ENCODE results near the gene SAMHD1.
"Not testable (repeated sequence)": the region's sequence is repeated elsewhere in the genome, so short reads cannot be mapped to it uniquely, and the experiment has no call there.

SAMHD1 gene

DNA sequence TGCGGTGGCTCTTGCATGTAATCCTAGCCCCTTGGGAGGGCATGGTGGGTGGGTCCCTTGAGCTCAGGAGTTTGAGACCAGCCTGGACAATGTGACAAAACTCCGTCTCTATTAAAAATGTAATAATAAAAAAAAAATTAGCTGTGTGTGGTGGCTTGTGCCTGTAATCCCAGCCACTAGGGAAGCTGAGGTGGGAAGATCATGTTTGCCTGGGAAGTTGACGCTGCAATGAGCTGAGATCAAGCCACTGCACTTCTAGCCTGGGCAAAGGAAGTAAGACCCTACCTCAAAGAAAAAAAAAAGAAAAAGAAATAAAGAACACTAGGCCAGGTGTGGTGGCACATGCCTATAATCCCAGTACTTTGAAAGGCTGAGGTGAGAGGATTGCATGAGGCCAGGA is 4.5 kb upstream of the SAMHD1 start:
- DNase-seq, result no peak

DNA sequence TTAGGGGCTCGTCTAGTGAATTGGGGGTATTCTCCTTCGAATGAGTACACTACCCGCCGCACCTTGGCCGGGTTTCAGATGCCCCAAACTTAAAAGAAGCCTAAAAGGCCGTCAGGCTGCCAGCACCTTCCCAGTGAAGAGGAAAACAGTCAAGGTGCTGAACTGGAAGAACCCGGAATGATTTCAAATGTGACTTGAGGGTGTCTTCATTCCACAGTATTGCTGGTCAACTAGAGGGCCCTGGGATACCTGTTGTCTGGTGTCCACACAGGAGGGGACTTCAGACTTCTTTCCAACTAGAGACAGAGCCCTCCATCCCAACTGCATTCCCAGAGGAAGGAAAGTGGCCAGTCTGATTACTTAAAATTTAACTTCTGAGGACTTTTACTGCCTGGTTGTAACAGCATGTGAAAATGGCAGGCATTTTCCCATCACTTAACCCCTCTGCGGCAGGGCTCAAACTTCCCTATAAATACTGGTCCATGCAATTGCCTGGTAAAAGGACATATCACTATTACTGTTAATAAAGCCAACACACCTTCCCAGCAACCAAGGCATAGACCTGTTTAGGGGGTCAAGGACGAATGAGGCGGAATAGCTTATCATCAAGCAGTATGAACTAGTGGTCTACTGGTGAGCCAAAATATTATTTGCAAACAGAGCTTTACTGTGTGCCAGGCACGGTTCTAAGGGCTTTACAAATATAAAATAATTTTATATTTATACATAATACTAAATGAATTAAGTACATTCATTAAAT is 651 bp upstream of the SAMHD1 start:
- DNase-seq, result no peak

DNA sequence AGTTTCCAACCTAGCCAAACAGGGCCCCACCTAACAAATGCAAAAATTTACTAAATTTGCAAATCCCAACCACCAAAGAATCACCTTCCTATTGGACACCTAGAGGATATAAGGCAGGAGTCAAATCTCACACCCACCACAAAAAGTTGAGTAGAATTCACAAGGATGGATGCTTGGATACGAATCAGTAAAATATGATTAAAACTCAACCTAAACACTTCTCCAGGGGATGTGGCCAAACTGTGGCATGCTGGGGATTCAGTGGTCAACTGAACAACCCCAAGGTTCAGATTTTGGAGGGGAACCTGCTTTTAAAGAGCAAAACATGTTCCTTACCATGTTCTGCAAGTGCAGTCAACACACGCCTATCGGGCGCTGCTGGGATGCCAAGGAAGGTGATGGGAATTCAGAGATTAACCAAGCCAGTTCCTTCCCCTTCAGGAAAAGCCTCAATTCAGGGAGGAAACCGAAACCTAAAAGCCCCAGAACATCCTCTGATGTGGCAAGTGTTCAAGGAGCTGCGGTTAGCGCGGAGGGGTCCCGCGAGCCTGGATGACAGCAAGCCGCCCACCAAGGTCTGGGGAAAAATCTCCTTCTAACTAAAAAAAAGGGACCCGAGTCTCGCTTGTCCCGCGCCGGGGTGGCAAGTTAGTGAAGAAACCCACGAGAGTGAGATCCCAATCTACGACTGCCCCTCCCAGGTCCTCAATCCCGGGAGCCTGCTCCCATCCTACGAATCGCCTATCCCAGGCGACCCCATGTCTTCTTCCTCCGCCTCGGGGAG is 902 bp downstream of the SAMHD1 start:
- DNase-seq, result peak in 14 of 58 donors; percentile 6 to 52 (median 30)

DNA sequence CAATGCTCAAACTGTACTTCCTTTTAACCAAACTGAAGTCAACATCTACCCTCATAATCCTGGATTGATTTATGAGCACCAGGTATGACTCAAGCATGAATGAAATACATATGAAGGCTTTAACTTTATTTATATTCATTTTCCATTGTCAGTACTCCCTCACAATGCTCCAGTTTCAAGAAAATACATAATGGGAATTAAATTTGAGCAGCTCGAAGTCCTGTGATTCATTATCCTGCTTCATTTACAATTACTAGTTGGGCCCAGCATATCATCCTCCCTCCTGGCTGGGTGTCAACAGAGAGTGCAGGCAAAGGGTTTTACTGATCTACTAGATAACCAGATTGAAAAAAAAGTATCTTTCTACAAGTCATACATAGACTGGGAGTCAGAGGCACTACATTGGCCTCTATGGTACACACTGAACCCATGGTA is 10.1 kb downstream of the SAMHD1 start:
- peak in 1 of 58 donors; percentile 18 for DNase-seq

DNA sequence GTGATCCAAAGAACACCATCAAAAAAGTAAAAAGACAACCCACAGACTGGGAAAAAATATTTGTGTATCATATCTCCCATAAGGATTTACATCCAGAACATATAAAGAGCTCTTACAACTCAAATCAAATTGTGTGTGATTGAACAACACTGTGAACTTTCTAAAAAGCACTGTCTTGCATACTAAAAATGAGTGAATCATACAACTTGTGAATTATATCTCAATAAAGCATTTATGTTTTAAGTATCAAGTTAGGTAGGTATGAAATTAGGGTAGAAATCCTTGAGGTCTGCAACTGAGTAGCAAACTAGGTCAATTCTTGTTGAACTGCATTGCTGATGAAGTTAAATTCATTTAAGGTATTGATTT is 14.1 kb downstream of the SAMHD1 start:
- no peak for DNase-seq

DNA sequence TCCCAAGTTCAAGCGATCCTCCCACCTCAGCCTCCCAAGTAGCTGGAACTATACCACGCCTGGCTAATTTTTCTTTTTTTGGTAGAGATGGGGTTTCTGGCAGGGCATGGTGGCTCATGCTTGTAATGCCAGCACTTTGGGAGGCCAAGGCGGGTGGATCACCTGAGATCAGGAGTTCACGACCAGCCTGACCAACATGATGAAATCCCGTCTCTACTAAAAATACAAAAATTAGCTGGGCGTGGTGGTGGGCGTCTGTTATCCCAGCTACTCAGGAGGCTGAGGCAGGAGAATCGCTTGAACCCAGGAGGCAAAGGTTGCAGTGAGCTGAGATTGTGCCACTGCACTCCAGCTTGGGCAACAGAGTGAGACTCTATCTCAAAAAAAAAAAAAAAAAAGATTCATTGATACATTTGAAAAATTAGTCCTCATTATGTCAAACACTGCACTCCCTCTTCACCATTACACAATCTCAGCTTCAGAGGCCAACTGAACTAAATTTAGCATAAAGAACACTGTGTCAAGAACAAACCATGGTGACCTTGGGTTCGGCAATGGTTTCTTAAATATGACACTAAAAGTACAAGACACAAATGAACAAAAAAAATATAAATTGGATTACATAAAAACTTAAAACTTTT is 14.6 kb downstream of the SAMHD1 start:
- DNase-seq, result not testable (repeated sequence)

DNA sequence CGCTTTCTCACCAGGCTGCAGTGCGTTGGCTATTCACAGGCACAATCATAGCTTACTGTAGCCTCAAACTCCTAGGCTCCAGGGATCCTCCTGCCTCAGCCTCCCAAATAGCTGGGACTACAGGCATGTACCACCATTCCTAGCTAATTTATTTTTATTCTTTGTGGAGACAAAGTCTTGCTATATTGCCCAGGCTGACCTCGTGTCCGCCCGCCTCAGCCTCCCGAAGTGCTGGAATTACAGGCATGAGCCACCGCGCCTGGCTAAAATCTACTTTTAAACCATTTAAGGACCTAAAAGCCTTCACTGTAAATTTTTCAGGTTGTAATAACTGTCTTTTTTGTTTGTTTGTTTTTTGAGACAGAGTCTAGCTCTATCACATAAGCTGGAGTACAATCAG is 15.2 kb downstream of the SAMHD1 start:
- DNase-seq, result no peak

DNA sequence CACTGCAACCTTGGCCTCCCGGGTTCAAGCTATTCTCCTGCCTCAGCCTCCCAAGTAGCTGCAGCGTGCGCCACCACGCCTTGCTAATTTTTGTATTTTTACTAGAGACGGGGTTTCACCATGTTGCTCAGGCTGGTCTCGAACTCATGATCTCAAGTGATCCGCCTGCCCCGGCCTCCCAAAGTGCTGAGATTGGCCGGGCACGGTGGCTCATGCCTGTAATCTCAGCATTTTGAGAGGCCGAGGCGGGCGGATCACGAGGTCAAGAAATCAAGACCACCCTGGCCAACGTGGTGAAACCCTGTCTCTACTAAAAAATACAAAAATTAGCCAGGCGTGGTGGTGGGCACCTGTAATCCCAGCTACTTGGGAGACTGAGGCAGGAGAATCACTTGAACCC is 17.9 kb downstream of the SAMHD1 start:
- not testable (repeated sequence) for DNase-seq

DNA sequence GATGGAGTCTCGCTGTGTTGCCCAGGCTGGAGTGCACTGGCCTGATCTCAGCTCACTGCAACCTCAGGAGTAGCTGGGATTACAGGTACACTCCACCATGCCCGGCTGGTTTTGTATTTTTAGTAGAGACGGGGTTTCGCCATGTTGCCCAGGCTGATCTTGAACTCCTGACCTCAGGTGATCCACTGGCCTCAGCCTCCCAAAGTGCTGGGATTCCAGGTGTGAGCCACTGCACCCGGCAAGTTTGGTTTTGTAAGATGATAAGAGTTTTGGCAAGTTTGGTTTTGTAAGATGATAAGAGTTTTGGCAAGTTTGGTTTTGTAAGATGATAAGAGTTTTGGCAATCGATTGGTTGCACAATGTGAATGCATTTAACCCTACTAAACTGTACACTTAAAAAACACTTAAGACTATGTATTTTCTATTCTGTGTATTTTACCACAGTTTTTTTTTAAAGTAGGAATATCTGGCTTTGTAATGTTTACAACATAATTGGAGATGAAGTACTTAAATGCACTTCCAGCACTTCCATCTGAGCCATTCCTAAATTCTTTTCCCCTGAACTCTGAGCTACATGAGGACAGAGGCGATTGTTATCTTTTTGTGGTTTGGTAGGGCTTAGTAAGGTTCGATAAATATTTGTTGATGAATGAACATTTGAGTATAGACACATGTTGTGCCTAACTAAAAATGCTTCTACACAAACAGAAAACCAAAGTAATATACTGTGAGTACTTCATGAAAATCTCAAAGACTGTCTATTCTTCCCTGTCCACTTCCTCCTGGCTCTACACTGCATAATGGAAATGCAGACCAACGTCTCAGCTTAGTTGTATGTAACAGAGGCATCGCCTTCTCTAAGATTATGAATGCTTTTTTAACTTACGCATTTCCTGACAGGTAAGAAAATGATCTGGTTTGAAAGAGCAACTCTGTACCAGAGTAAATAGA is 18.8 kb downstream of the SAMHD1 start:
- DNase-seq, result no peak

DNA sequence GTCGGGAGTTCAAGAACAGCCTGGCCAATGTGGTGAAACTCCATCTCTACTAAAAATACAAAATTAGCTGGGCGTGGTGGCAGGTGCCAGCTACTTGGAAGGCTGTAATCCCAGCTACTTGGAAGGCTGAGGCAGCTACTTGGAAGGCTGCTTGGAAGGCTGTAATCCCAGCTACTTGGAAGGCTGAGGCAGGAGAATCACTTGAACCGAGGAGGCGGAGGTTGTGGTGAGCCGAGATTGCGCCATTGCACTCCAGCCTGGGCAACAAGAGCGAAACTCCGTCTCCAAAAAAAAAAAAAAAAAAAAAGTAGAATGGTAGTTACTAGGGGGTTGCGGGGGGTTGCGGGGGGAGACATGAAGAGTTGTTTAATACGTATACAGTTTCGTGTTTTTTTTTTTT is 19.4 kb downstream of the SAMHD1 start:
- not testable (repeated sequence) for DNase-seq

DNA sequence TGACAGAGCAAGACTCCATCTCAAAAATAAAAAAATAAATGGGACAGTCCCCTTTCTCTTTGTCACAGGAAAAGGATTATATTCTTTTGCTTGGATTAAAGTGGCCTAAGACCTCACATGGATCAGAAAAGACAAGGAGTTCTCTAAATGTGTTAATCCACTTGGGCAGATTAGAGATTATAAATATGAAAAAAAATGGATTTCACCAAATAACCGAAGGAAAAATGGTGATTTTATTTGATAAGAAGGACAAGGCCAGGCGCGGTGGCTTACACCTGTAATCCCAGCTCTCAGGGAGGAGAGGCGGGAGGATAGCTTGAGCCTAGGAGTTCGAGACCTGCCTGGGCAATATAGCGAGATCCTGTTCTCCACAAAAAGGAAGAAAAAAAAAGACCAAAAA is 21.8 kb downstream of the SAMHD1 start:
- no peak for DNase-seq

DNA sequence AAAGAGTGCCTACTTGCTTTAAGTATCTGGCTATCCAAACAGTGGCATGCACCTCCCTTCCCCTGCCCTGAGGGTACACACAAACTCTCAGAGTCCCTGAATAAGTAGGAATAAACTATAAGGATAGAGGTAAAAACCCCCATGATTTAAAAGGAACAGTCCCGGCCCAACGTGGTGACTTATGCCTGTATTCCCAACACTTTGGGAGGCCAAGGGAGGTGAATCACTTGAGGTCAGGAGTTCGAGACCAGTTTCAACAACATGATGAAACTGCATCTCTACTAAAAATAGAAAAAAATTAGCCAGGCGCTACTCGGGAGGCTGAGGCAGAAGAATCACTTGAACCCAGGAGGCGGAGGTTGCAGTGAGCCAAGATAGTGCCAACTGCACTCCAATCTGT is 22.2 kb downstream of the SAMHD1 start:
- DNase-seq, result no peak

DNA sequence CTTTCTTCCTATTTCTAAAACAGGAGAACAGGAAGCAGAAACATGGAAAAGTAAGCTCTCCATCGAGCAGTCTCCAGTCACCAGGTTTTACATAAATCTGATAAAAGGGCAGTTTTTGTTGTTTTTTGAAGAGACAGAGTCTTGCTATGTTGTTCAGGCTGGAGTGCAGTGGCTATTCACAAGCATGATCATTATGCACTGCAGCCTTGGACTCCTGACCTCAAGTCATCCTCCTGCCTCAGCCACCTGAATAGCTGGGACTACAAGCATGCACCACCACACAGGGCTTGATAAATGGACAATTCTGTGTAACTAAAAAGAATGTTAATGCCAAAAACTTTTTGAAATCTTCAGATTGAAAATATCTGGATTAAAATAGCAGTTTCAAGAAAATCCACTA is 23.8 kb downstream of the SAMHD1 start:
- no peak for DNase-seq

DNA sequence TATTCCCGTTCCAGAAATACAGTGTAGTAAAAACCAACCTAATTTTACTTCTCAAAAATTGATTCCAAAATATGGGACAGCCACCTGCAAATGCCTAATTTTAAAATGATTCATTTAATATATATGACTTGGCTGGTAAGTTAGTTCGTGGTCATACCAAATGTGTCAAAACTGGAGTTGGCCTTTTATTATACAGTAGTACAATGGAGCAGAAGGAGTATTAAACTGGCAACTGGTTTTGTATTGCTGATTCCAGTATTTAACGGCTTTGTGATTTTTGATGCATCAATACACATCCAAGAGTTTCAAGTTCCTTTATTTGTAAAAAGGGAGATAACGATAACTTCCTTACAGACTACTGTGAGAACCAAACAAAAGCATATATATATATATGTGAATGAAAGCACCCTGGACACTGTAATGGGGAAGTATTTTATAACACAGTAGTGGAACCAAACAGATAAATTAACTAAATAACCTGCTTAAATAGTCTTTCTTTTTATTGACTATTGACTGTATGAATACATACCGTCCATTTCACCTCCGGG is 24.8 kb downstream of the SAMHD1 start:
- no peak for DNase-seq

DNA sequence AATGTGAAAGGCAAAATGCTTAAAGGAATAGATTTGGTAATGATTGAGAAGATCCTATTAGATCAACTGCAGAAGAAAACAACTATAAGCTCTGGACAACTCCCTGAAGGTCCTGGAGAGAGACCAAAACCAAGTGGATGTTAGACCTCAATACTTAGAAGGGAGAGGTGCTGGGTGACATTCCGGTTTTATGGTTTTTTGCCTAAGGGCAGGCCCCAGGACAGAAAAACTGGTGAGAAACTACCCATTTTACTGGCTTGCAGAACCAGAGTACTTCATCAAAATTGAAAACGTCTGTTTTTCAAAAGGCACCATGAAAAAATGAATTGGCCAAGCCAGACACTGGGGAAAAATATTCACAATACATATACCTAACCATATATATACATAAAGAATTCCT is 26.3 kb downstream of the SAMHD1 start:
- no peak for DNase-seq

DNA sequence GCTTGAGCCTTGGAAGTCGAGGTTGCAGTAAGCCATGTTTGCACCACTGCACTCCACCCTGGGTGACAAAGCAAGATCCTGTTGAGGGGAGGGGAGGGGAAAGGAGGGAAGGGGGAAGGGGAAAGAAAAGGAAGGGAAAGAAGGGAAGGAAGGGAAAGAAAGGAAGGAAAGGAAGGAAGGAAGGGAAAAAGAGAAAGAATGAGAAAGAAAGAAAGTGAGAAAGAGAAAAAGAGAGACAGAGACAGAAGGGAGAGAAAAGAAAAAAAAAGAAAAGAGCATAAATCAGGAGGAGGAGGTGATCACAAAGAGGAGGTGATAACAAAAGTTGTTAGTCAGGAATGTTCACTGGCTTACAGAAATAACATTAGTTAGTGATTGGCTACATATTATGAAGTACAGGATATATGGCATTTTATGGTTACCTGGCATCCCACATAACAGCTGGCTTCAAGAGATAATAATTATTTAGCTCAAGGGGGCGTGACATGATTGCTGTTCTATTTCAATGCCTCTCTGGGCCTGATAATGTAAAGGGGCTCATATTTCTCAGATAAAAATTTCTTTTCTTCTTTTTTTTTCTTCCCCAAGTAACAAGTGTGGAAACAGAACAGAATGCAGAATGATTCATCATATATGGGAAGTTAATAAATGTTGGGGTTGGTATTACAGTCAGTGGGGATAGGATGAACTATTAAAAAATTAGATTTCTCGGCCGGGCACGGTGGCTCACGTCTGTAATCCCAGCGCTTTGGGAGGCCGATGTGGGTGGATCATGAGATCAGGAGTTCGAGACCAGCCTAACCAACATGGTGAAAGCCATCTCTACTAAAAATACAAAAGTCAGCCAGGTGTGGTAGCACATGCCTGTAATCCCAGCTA is 27.1 kb downstream of the SAMHD1 start:
- DNase-seq, result no peak

DNA sequence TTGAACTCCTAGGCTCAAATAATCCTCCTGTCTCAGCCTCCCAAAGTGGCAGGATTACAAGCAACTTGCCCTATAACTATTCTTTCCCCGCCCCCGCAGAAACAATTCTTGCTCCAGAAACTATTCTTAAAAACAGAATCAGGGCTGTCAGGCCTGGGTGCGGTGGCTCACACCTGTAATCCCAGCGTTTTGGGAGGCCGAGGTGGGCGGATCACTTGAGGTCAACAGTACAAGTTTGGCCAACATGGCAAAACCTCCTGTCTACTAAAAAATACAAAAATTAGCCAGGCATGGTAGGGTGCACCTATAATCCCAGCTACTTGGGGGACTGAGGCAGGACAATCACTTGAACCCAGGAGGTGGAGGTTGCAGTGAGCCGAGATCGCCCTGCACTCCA is 31.2 kb downstream of the SAMHD1 start:
- DNase-seq, result no peak

DNA sequence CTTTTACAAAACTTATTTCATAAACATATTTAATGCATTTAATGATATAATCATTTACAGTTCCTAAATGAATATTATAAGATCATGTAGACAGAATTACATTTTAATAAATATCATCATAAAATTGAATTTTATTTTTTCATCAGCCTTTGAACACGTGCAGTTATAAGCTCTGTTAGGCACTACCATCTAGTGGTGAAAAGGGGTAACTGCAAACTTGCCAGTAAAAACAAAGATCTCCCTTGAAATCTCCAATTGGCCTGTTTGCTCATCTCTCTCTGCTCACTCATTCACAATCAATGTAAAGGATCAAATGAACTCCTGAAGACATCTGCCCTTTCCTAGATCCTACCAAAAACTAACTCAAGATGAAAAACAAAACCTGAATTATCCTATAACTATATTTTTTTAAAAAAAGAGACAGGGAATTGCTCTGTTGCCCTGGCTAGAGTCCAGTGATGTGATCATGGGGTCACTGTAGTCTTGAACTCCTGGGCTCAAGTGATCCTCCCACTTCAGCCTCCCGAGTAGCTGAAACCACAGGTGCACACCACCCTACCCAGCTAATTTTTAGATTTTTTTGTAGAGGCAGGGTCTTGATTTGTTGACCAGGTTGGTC is 31.7 kb downstream of the SAMHD1 start:
- DNase-seq, result peak in 7 of 58 donors; percentile 0 to 71 (median 14)

DNA sequence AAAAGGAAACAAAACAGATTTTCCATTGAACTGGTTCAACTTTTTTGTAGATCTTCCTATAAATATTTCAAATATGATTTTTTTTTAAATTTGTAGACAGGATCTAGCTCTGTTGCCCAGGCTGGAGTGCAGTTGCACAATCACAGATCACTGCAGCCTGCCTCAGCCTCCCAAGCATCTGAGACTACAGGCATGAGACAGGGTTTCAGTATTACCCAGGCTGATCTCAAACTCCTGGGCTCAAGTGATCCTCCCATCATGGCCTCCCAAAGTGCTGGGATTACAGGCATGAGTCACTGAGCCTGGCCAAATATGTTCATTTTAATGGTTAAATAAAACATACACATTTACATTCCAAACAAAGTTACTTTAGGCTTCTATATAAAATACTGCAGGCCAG is 33.6 kb downstream of the SAMHD1 start:
- DNase-seq, result no peak
